ENCODE results near the gene SP140L.

DNA sequence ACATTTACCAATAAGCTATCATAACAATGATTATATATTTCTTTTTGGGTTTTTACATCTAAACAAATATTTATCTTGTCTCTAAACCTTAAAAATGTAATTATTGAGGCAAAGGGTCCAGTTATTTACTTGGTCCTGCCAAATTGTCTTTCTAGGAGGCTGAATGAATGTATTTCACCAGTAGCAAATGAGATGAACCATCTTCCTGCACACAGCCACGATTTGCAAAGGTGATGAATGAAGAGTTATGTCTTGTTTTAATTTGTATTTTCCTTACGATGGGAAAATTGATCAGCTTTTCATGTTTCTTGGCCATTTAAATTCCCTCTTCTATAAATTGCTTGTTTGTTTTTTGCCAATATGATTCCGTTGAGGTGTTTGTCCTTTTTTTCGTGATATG, 90.4 kb downstream of the SP140L start:
- TF ChIP-seq, protein P1, sequence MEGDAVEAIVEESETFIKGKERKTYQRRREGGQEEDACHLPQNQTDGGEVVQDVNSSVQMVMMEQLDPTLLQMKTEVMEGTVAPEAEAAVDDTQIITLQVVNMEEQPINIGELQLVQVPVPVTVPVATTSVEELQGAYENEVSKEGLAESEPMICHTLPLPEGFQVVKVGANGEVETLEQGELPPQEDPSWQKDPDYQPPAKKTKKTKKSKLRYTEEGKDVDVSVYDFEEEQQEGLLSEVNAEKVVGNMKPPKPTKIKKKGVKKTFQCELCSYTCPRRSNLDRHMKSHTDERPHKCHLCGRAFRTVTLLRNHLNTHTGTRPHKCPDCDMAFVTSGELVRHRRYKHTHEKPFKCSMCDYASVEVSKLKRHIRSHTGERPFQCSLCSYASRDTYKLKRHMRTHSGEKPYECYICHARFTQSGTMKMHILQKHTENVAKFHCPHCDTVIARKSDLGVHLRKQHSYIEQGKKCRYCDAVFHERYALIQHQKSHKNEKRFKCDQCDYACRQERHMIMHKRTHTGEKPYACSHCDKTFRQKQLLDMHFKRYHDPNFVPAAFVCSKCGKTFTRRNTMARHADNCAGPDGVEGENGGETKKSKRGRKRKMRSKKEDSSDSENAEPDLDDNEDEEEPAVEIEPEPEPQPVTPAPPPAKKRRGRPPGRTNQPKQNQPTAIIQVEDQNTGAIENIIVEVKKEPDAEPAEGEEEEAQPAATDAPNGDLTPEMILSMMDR (IDR thresholded peaks at IDR 0.05): no peak
- TF ChIP-seq POLR2A (IDR thresholded peaks at IDR 0.05): no peak

Data from lower leg skin (tissue), 3 donors.